ENCODE results near the gene CDX1.

Gene CDX1

GRCh38 chr5:150175076-150175475 is 8.5 kb downstream of the CDX1 start:
- Mint-ChIP-seq H3K27me3 (peaks cover 21% of the 10 kb centered on the region), H3K9me3 (no peaks in the 10 kb centered on the region), H3K4me3 (no peak overlapping the region), H3K36me3 (ENCODE audit: low read depth) (no peaks in the 10 kb centered on the region), H3K4me1 (ENCODE audit: low read depth) (no peaks in the 10 kb centered on the region), H3K27ac (no peak overlapping the region)

- no peak overlapping the region for H3K27ac Mint-ChIP-seq
- no peaks in the 10 kb centered on the region for H3K36me3 Mint-ChIP-seq (ENCODE audit: low read depth)
- peaks cover 17% of the 10 kb centered on the region for H3K27me3 Mint-ChIP-seq
- no peaks in the 10 kb centered on the region for H3K4me1 Mint-ChIP-seq (ENCODE audit: low read depth)
- no peak overlapping the region for H3K4me3 Mint-ChIP-seq
- H3K9me3 Mint-ChIP-seq, result no peaks in the 10 kb centered on the region
Measured at GRCh38 chr5:150175536-150175935, 9.0 kb downstream of the CDX1 start.

GRCh38 chr5:150176745-150177477 is 10.3 kb downstream of the CDX1 start:
- Mint-ChIP-seq H3K4me1 (ENCODE audit: low read depth) (no peaks in the 10 kb centered on the region), H3K27ac (no peak overlapping the region), H3K9me3 (no peaks in the 10 kb centered on the region), H3K4me3 (no peak overlapping the region), H3K36me3 (ENCODE audit: low read depth) (no peaks in the 10 kb centered on the region), H3K27me3 (peaks cover 9% of the 10 kb centered on the region)

GRCh38 chr5:150177721-150178120 is 11.1 kb downstream of the CDX1 start:
- H3K36me3 Mint-ChIP-seq (ENCODE audit: low read depth), result no peaks in the 10 kb centered on the region
- no peak overlapping the region for H3K4me3 Mint-ChIP-seq
- H3K4me1 Mint-ChIP-seq (ENCODE audit: low read depth), result no peaks in the 10 kb centered on the region
- no peaks in the 10 kb centered on the region for H3K9me3 Mint-ChIP-seq
- H3K27me3 Mint-ChIP-seq, result peaks cover 6% of the 10 kb centered on the region
- H3K27ac Mint-ChIP-seq, result no peak overlapping the region

- H3K4me3 Mint-ChIP-seq, result no peak overlapping the region
- H3K9me3 Mint-ChIP-seq, result no peaks in the 10 kb centered on the region
- H3K36me3 Mint-ChIP-seq (ENCODE audit: low read depth), result no peaks in the 10 kb centered on the region
- H3K27ac Mint-ChIP-seq, result no peak overlapping the region
- H3K4me1 Mint-ChIP-seq (ENCODE audit: low read depth), result no peaks in the 10 kb centered on the region
- peaks cover 3% of the 10 kb centered on the region for H3K27me3 Mint-ChIP-seq
Measured at GRCh38 chr5:150178262-150178661, 11.7 kb downstream of the CDX1 start.

GRCh38 chr5:150179019-150179620 is 12.5 kb downstream of the CDX1 start:
- Mint-ChIP-seq H3K4me1 (ENCODE audit: low read depth) (no peaks in the 10 kb centered on the region), H3K27ac (no peak overlapping the region), H3K9me3 (no peaks in the 10 kb centered on the region), H3K4me3 (no peak overlapping the region), H3K36me3 (ENCODE audit: low read depth) (no peaks in the 10 kb centered on the region), H3K27me3 (no peaks in the 10 kb centered on the region)

GRCh38 chr5:150180241-150181026 is 13.9 kb downstream of the CDX1 start:
- H3K27me3 Mint-ChIP-seq, result no peaks in the 10 kb centered on the region
- H3K36me3 Mint-ChIP-seq (ENCODE audit: low read depth), result no peaks in the 10 kb centered on the region
- no peak overlapping the region for H3K27ac Mint-ChIP-seq
- H3K4me1 Mint-ChIP-seq (ENCODE audit: low read depth), result no peaks in the 10 kb centered on the region
- no peaks in the 10 kb centered on the region for H3K9me3 Mint-ChIP-seq
- no peak overlapping the region for H3K4me3 Mint-ChIP-seq

- Mint-ChIP-seq H3K4me1 (ENCODE audit: low read depth) (no peaks in the 10 kb centered on the region), H3K27me3 (no peaks in the 10 kb centered on the region)
Measured at GRCh38 chr5:150181027-150181426, 14.4 kb downstream of the CDX1 start.

GRCh38 chr5:150181766-150182545 is 15.4 kb downstream of the CDX1 start:
- H3K9me3 Mint-ChIP-seq, result no peaks in the 10 kb centered on the region
- no peaks in the 10 kb centered on the region for H3K4me1 Mint-ChIP-seq (ENCODE audit: low read depth)
- H3K4me3 Mint-ChIP-seq, result no peak overlapping the region
- no peaks in the 10 kb centered on the region for H3K36me3 Mint-ChIP-seq (ENCODE audit: low read depth)
- no peak overlapping the region for H3K27ac Mint-ChIP-seq
- H3K27me3 Mint-ChIP-seq, result no peaks in the 10 kb centered on the region

More at GRCh38 chr5:150181027-150181426, 14.4 kb downstream of the CDX1 start:
- Mint-ChIP-seq H3K4me3 (no peak overlapping the region), H3K27ac (no peak overlapping the region), H3K9me3 (no peaks in the 10 kb centered on the region), H3K36me3 (ENCODE audit: low read depth) (no peaks in the 10 kb centered on the region)

- no peak overlapping the region for H3K27ac Mint-ChIP-seq
- H3K9me3 Mint-ChIP-seq, result no peaks in the 10 kb centered on the region
- no peaks in the 10 kb centered on the region for H3K4me1 Mint-ChIP-seq (ENCODE audit: low read depth)
- no peak overlapping the region for H3K4me3 Mint-ChIP-seq
- peaks cover 3% of the 10 kb centered on the region for H3K27me3 Mint-ChIP-seq
- H3K36me3 Mint-ChIP-seq (ENCODE audit: low read depth), result no peaks in the 10 kb centered on the region
Measured at GRCh38 chr5:150182774-150183173, 16.2 kb downstream of the CDX1 start.

GRCh38 chr5:150183436-150183835 is 16.9 kb downstream of the CDX1 start:
- H3K4me3 Mint-ChIP-seq, result no peak overlapping the region
- H3K9me3 Mint-ChIP-seq, result no peaks in the 10 kb centered on the region
- H3K36me3 Mint-ChIP-seq (ENCODE audit: low read depth), result no peaks in the 10 kb centered on the region
- H3K4me1 Mint-ChIP-seq (ENCODE audit: low read depth), result no peaks in the 10 kb centered on the region
- no peak overlapping the region for H3K27ac Mint-ChIP-seq
- peaks cover 3% of the 10 kb centered on the region for H3K27me3 Mint-ChIP-seq

GRCh38 chr5:150184006-150184405 is 17.4 kb downstream of the CDX1 start:
- H3K9me3 Mint-ChIP-seq, result no peaks in the 10 kb centered on the region
- no peaks in the 10 kb centered on the region for H3K36me3 Mint-ChIP-seq (ENCODE audit: low read depth)
- H3K27ac Mint-ChIP-seq, result no peak overlapping the region
- H3K4me1 Mint-ChIP-seq (ENCODE audit: low read depth), result no peaks in the 10 kb centered on the region
- peaks cover 4% of the 10 kb centered on the region for H3K27me3 Mint-ChIP-seq
- no peak overlapping the region for H3K4me3 Mint-ChIP-seq

GRCh38 chr5:150184990-150185912 is 18.7 kb downstream of the CDX1 start:
- Mint-ChIP-seq H3K9me3 (no peaks in the 10 kb centered on the region), H3K36me3 (ENCODE audit: low read depth) (no peaks in the 10 kb centered on the region), H3K27me3 (peaks cover 12% of the 10 kb centered on the region), H3K4me3 (no peak overlapping the region), H3K4me1 (ENCODE audit: low read depth) (no peaks in the 10 kb centered on the region), H3K27ac (no peak overlapping the region)

GRCh38 chr5:150186137-150186536 is 19.6 kb downstream of the CDX1 start:
- H3K4me3 Mint-ChIP-seq, result no peak overlapping the region
- peaks cover 19% of the 10 kb centered on the region for H3K27me3 Mint-ChIP-seq
- no peak overlapping the region for H3K27ac Mint-ChIP-seq
- H3K36me3 Mint-ChIP-seq (ENCODE audit: low read depth), result no peaks in the 10 kb centered on the region
- H3K9me3 Mint-ChIP-seq, result no peaks in the 10 kb centered on the region
- no peaks in the 10 kb centered on the region for H3K4me1 Mint-ChIP-seq (ENCODE audit: low read depth)

All from stimulated activated naive CD8-positive, alpha-beta T cell treated with anti-CD3 and anti-CD28 coated beads, Interleukin-15, Interleukin-2, amounts not matched to agents 100 ng/mL and 50 ng/mL, for 24 hours (primary cell).